SK-N-MC (cell line): ENCODE measurements around the gene PLAAT5.

Experiments
- EZH2 ChIP-seq: fragments of 200-600 bp; sonication (generic); IDR thresholded peaks from one replicate; pipeline ENCODE4 v1.6.1; 2017; ENCODE audit warnings: antibody characterized with exemption
- POLR2AphosphoS5 ChIP-seq: IDR thresholded peaks from 2 replicates; pipeline ENCODE4 v1.6.1; 2012; ENCODE audit warnings: mild to moderate bottlenecking, low read depth, low read length, borderline replicate concordance

GRCh38 chr11:63427971-63428508 lies 62.9 kb downstream of the PLAAT5 start:
- TF ChIP-seq POLR2AphosphoS5 (no peak), EZH2 (no peak)
